Measurements from ENCODE around the gene GCC2. TPM values are rescaled to one million over a fixed set of nuclear protein-coding genes. Genes with fewer than 3 reads are reported as not detected.

Gene GCC2
- total RNA-seq, 1 experiment from 2014 or later = 28.2 TPM

DNA sequence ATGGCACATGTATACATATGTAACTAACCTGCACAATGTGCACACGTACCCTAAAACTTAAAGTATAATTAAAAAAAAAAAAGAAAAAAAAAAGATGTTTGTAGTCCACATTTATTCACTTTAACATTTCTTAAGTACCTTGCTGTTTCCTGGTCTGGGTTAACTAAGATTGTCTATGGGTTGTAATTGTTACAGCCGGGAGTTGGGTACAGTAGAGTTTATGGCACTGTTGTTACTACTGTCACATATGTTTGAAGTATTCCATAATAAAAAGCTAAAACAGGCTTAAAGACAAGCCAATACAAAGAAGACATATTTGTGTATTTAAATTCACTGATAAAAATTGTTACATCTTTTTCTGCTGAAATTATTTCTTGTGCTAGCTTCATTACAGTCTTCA lies 36.2 kb downstream of the GCC2 start:
- RAD21 ChIA-PET (ENCODE audit: low non-redundant PET in 1 of 2, low total read pairs in 2 of 2, uncharacterized antibody in 2 of 2, unreplicated experiment in 2 of 2) = no interaction called here
- Histone ChIP-seq H3K36me3 (ENCODE audit: control insufficient read depth in 1 of 2, insufficient read depth in 2 of 2, low read length in 2 of 2) (peaks cover 11 to 16% of the 10 kb centered on the region in 2 experiments; a peak in 3 of 4 replicates), H3K9me3 (ENCODE audit: control insufficient read depth in 1 of 2, insufficient read depth in 1 of 2, low read depth in 1 of 2, low read length in 2 of 2) (no peaks in the 10 kb centered on the region), H2AFZ (ENCODE audit: low read depth, low read length, poor library complexity, severe bottlenecking) (no peak overlapping the region), H3K9ac (ENCODE audit: low read length) (no peak overlapping the region), H3K27ac (ENCODE audit: low read depth, low read length) (no peak overlapping the region), H3K9me2 (ENCODE audit: insufficient read depth) (no peaks in the 10 kb centered on the region), H3K4me2 (ENCODE audit: low read length) (no peak overlapping the region), H3K4me3 (replicated peaks in 1 of 2; ENCODE audit: low read depth in 1 of 2, low read length in 2 of 2) (no peak overlapping the region), H3K79me2 (ENCODE audit: insufficient read depth, low read length) (no peaks in the 10 kb centered on the region), H3K27me3 (ENCODE audit: insufficient read depth, low read length) (no peaks in the 10 kb centered on the region), H3K4me1 (ENCODE audit: control insufficient read depth in 1 of 2, insufficient read depth in 2 of 2, low read length in 2 of 2) (no peaks in the 10 kb centered on the region), H4K20me1 (ENCODE audit: insufficient read depth) (no peaks in the 10 kb centered on the region)
- intact Hi-C loops (cut with micrococcal nuclease) = no loop called here
- CTCF ChIA-PET = no interaction called here
- TF ChIP-seq POLR2AphosphoS5 (IDR thresholded peaks at IDR 0.05; ENCODE audit: low read depth, low read length) (no peak), POLR2A (IDR thresholded peaks at IDR 0.05; ENCODE audit: borderline replicate concordance, extremely low read depth, insufficient read depth, insufficient read length) (no peak), JUND (IDR thresholded peaks at IDR 0.05) (no peak), CTCF (IDR thresholded peaks at IDR 0.05 in 2 of 3, conservative IDR thresholded peaks at IDR 0.05 in 1 of 3; ENCODE audit: borderline replicate concordance in 1 of 3, insufficient read depth in 1 of 3, low read depth in 2 of 3, low read length in 2 of 3) (no peak), CEBPB (IDR thresholded peaks at IDR 0.05; ENCODE audit: low read depth) (no peak), ELF1 (IDR thresholded peaks at IDR 0.05; ENCODE audit: borderline replicate concordance, low read depth) (no peak), EZH2 (IDR thresholded peaks at IDR 0.05) (no peak)
- TF ChIP-seq, protein P1, sequence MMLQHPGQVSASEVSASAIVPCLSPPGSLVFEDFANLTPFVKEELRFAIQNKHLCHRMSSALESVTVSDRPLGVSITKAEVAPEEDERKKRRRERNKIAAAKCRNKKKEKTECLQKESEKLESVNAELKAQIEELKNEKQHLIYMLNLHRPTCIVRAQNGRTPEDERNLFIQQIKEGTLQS (IDR thresholded peaks at IDR 0.05) = no peak
- TF ChIP-seq, protein P2, sequence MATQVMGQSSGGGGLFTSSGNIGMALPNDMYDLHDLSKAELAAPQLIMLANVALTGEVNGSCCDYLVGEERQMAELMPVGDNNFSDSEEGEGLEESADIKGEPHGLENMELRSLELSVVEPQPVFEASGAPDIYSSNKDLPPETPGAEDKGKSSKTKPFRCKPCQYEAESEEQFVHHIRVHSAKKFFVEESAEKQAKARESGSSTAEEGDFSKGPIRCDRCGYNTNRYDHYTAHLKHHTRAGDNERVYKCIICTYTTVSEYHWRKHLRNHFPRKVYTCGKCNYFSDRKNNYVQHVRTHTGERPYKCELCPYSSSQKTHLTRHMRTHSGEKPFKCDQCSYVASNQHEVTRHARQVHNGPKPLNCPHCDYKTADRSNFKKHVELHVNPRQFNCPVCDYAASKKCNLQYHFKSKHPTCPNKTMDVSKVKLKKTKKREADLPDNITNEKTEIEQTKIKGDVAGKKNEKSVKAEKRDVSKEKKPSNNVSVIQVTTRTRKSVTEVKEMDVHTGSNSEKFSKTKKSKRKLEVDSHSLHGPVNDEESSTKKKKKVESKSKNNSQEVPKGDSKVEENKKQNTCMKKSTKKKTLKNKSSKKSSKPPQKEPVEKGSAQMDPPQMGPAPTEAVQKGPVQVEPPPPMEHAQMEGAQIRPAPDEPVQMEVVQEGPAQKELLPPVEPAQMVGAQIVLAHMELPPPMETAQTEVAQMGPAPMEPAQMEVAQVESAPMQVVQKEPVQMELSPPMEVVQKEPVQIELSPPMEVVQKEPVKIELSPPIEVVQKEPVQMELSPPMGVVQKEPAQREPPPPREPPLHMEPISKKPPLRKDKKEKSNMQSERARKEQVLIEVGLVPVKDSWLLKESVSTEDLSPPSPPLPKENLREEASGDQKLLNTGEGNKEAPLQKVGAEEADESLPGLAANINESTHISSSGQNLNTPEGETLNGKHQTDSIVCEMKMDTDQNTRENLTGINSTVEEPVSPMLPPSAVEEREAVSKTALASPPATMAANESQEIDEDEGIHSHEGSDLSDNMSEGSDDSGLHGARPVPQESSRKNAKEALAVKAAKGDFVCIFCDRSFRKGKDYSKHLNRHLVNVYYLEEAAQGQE (IDR thresholded peaks at IDR 0.05; ENCODE audit: low read depth) = no peak
- ATAC-seq (no peak), DNase-seq (ENCODE audit: low read depth, low spot score) (no peak)
- no TSS peak for BruUV-seq (replicated peaks)
- POLR2A ChIA-PET = no interaction called here
